HEK293 (cell line): ENCODE measurements around the gene MT1A.

Source experiments
- CTCF ChIA-PET: fragments of 350-600 bp; formaldehyde crosslinking; extraction: SDS; loops from one replicate; lab custom pipeline; 2021; ENCODE audit warnings: antibody characterized with exemption; lab: Yijun Ruan, JAX
- POLR2A ChIA-PET: fragments of 300-600 bp; formaldehyde crosslinking; extraction: SDS; loops from one replicate; lab custom pipeline; 2020; ENCODE audit warnings: antibody characterized with exemption, inconsistent platforms; lab: Yijun Ruan, JAX
- H3K27ac ChIP-seq: fragments of 200-500 bp; sonication (Bioruptor generic); 2 replicates; pipeline ENCODE4 v1.5.1; 2014; ENCODE audit warnings: low read depth, low read length, control low read depth, inconsistent platforms; ENCODE audit errors: extremely low read depth
- H3K36me3 ChIP-seq, 2 experiments: fragments of 200-500 bp in 1 of 2; sonication (Bioruptor generic) in 1 of 2; 1 replicate in 1 of 2; 2 replicates in 1 of 2; pipeline ENCODE4 v1.5.1; 2014 to 2017; ENCODE audit warnings: inconsistent platforms in 2 of 2, low read length in 2 of 2; ENCODE audit not compliant: control insufficient read depth in 2 of 2, insufficient read depth in 1 of 2
- H3K4me1 ChIP-seq: fragments of 200-500 bp; sonication (Bioruptor generic); 2 replicates; pipeline ENCODE4 v1.5.1; 2014; ENCODE audit warnings: mild to moderate bottlenecking, low read length, inconsistent platforms; ENCODE audit not compliant: control insufficient read depth, insufficient read depth
- H3K4me3 ChIP-seq: 2 replicates; pipeline ENCODE4 v1.5.1; 2011; ENCODE audit warnings: low read depth, mild to moderate bottlenecking, control low read depth, low read length, moderate library complexity
- H3K9me3 ChIP-seq: fragments of 200-500 bp; sonication (Bioruptor generic); 2 replicates; pipeline ENCODE4 v1.5.1; 2014; ENCODE audit warnings: low read depth, low read length, inconsistent platforms; ENCODE audit not compliant: control insufficient read depth, insufficient read depth
- BCL11B ChIP-seq: fragments of 450-650 bp; formaldehyde crosslinking; IDR thresholded peaks from 2 replicates; pipeline ENCODE4 v1.5.1; 2016; ENCODE audit warnings: low read depth, missing biosample characterization, missing genetic modification characterization
- FEZF1 ChIP-seq: fragments of 450-650 bp; formaldehyde crosslinking; IDR thresholded peaks from 2 replicates; pipeline ENCODE4 v1.5.1; 2016; ENCODE audit warnings: missing biosample characterization, missing genetic modification characterization
- HOXA7 ChIP-seq: sonication (generic); formaldehyde crosslinking; IDR thresholded peaks from 2 replicates; pipeline ENCODE4 v1.8.1; 2022; ENCODE audit warnings: missing genetic modification reagents, borderline replicate concordance
- HOXD13 ChIP-seq: sonication (generic); formaldehyde crosslinking; IDR thresholded peaks from 2 replicates; pipeline ENCODE4 v1.8.0; 2022; ENCODE audit warnings: missing genetic modification reagents, borderline replicate concordance
- KLF1 ChIP-seq: fragments of 450-650 bp; formaldehyde crosslinking; IDR thresholded peaks from 2 replicates; pipeline ENCODE4 v1.5.1; 2016; ENCODE audit warnings: missing biosample characterization, missing genetic modification characterization
- KLF8 ChIP-seq: fragments of 450-650 bp; formaldehyde crosslinking; IDR thresholded peaks from 2 replicates; pipeline ENCODE4 v1.5.1; 2016; ENCODE audit warnings: missing biosample characterization, missing genetic modification characterization
- MEIS1 ChIP-seq: sonication (generic); formaldehyde crosslinking; IDR thresholded peaks from 2 replicates; pipeline ENCODE4 v1.8.1; 2022; ENCODE audit warnings: missing genetic modification reagents, mild to moderate bottlenecking, borderline replicate concordance
- OVOL3 ChIP-seq: fragments of 450-650 bp; formaldehyde crosslinking; IDR thresholded peaks from 2 replicates; pipeline ENCODE4 v1.5.1; 2016; ENCODE audit warnings: missing biosample characterization, missing genetic modification characterization
- SP3 ChIP-seq: fragments of 450-650 bp; formaldehyde crosslinking; IDR thresholded peaks from 2 replicates; pipeline ENCODE4 v1.5.1; 2016; ENCODE audit warnings: missing biosample characterization, missing genetic modification characterization
- ZFP37 ChIP-seq: fragments of 450-650 bp; formaldehyde crosslinking; IDR thresholded peaks from 2 replicates; pipeline ENCODE4 v1.5.1; 2016; ENCODE audit warnings: missing biosample characterization, missing genetic modification characterization
- ZNF138 ChIP-seq: fragments of 450-650 bp; formaldehyde crosslinking; IDR thresholded peaks from 2 replicates; pipeline ENCODE4 v1.5.1; 2016; ENCODE audit warnings: missing biosample characterization, missing genetic modification characterization, borderline replicate concordance
- ZNF19 ChIP-seq: fragments of 450-650 bp; formaldehyde crosslinking; IDR thresholded peaks from 2 replicates; pipeline ENCODE4; 2016; ENCODE audit warnings: missing biosample characterization, missing genetic modification characterization, low read depth
- ZNF223 ChIP-seq: fragments of 450-650 bp; formaldehyde crosslinking; IDR thresholded peaks from 2 replicates; pipeline ENCODE4 v1.5.1; 2016; ENCODE audit warnings: missing biosample characterization, missing genetic modification characterization
- ZNF239 ChIP-seq: fragments of 450-650 bp; formaldehyde crosslinking; IDR thresholded peaks from 2 replicates; pipeline ENCODE4 v1.5.1; 2016; ENCODE audit warnings: missing biosample characterization, missing genetic modification characterization
- ZNF266 ChIP-seq: fragments of 450-650 bp; formaldehyde crosslinking; IDR thresholded peaks from 2 replicates; pipeline ENCODE4 v1.5.1; 2016; ENCODE audit warnings: missing biosample characterization, missing genetic modification characterization, low read depth
- ZNF37A ChIP-seq: fragments of 450-650 bp; IDR thresholded peaks from 2 replicates; pipeline ENCODE4 v1.5.1; 2018; ENCODE audit warnings: missing biosample characterization, missing genetic modification characterization
- ZNF433 ChIP-seq: fragments of 450-650 bp; formaldehyde crosslinking; IDR thresholded peaks from 2 replicates; pipeline ENCODE4 v1.5.1; 2016; ENCODE audit warnings: missing biosample characterization, missing genetic modification characterization, low read depth
- ZNF549 ChIP-seq: fragments of 450-650 bp; IDR thresholded peaks from 2 replicates; pipeline ENCODE4 v1.5.1; 2018; ENCODE audit warnings: missing biosample characterization, missing genetic modification characterization, mild to moderate bottlenecking, inconsistent platforms, moderate library complexity
- ZNF560 ChIP-seq: fragments of 450-650 bp; formaldehyde crosslinking; IDR thresholded peaks from 2 replicates; pipeline ENCODE4 v1.5.1; 2017; ENCODE audit warnings: missing biosample characterization, missing genetic modification characterization, borderline replicate concordance
- ZNF585B ChIP-seq: fragments of 450-650 bp; formaldehyde crosslinking; IDR thresholded peaks from 2 replicates; pipeline ENCODE4 v1.5.1; 2016; ENCODE audit warnings: missing biosample characterization, missing genetic modification characterization
- ZNF707 ChIP-seq: fragments of 450-650 bp; formaldehyde crosslinking; IDR thresholded peaks from 2 replicates; pipeline ENCODE4 v1.5.1; 2016; ENCODE audit warnings: missing biosample characterization, missing genetic modification characterization
- ZNF768 ChIP-seq: fragments of 450-650 bp; formaldehyde crosslinking; IDR thresholded peaks from 2 replicates; pipeline ENCODE4 v1.5.1; 2018; ENCODE audit warnings: missing biosample characterization, mild to moderate bottlenecking, missing genetic modification characterization
- ZXDB ChIP-seq: fragments of 450-650 bp; formaldehyde crosslinking; IDR thresholded peaks from 2 replicates; pipeline ENCODE4 v1.5.1; 2016; ENCODE audit warnings: missing biosample characterization, missing genetic modification characterization
- TF ChIP-seq, protein P1 (sequence below): fragments of 450-650 bp; formaldehyde crosslinking; IDR thresholded peaks from 2 replicates; pipeline ENCODE4 v1.5.1; 2016; ENCODE audit warnings: missing biosample characterization, missing genetic modification characterization
- TF ChIP-seq, protein P2 (sequence below): fragments of 450-650 bp; formaldehyde crosslinking; IDR thresholded peaks from 2 replicates; pipeline ENCODE4 v1.5.1; 2016; ENCODE audit warnings: missing biosample characterization, missing genetic modification characterization, low read depth
- TF ChIP-seq, protein P3 (sequence below): fragments of 450-650 bp; formaldehyde crosslinking; IDR thresholded peaks from 2 replicates; pipeline ENCODE4 v1.5.1; 2017; ENCODE audit warnings: missing biosample characterization, missing genetic modification characterization
- TF ChIP-seq, protein P4 (sequence below): fragments of 450-650 bp; formaldehyde crosslinking; IDR thresholded peaks from 2 replicates; pipeline ENCODE4 v1.5.1; 2017; ENCODE audit warnings: missing biosample characterization, missing genetic modification characterization

The MT1A gene

DNA sequence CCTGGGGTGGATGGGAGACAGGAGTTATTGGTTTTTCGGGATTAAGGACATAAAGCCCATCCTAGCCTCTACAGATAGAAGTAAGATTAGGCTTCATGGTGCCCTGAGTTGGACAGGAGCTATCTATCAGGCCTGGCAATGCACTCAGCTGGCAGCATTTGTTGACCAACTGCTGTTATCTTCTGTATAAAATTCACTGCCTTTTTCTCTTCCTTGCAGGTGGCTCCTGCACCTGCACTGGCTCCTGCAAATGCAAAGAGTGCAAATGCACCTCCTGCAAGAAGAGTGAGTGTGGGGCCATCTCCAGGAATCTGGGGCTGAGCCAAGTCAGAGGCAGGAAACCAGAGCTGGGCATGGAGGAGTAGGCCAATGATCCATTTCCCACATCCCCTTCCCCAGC is 579 bp downstream of the MT1A start (continued):
- TF ChIP-seq, protein P1, sequence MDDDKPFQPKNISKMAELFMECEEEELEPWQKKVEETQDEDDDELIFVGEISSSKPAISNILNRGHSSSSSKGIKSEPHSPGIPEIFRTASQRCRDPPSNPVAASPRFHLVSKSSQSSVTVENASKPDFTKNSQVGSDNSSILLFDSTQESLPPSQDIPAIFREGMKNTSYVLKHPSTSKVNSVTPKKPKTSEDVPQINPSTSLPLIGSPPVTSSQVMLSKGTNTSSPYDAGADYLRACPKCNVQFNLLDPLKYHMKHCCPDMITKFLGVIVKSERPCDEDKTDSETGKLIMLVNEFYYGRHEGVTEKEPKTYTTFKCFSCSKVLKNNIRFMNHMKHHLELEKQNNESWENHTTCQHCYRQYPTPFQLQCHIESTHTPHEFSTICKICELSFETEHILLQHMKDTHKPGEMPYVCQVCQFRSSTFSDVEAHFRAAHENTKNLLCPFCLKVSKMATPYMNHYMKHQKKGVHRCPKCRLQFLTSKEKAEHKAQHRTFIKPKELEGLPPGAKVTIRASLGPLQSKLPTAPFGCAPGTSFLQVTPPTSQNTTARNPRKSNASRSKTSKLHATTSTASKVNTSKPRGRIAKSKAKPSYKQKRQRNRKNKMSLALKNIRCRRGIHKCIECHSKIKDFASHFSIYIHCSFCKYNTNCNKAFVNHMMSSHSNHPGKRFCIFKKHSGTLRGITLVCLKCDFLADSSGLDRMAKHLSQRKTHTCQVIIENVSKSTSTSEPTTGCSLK (tag by site-specific recombination) = no peak
- TF ChIP-seq ZNF768 (tag by site-specific recombination) (no peak), ZNF138 (tag by site-specific recombination) (no peak)

DNA sequence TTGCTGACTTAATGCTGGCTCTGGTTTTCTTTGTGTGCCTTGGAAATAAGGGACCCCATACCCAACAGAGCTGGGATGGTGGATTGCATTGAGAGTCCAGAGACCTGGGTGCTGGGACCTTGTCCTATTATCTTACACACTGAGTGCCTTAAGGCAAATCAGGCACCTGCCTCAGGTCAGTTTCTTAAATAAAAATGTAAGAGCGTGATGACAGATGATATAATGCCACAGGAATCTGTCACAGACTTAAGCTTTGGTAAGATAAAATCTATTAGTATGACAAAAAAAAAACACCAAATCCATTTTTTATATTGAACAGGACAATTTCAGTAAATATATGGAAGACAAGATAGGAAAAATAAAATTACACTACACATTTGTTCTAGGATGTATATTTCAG is 1.6 kb downstream of the MT1A start:
- POLR2A ChIA-PET = no interaction called here
- no peaks in the 10 kb centered on the region for H3K4me1 ChIP-seq
- CTCF ChIA-PET = interaction anchor here (1.1 kb wide), 1 partner anchor 62 kb away, joined by 4 read pairs; no protein-coding TSS in a partner anchor
- no peak overlapping the region for H3K4me3 ChIP-seq
- H3K27ac ChIP-seq = no peak overlapping the region
- H3K36me3 ChIP-seq = no peaks in the 10 kb centered on the region
- TF ChIP-seq ZNF707 (tag by site-specific recombination) (no peak), ZNF585B (tag by site-specific recombination) (no peak), KLF1 (tag by site-specific recombination) (no peak), KLF8 (tag by site-specific recombination) (no peak), ZNF266 (no peak), HOXD13 (CRISPR knock-in tag) (no peak), MEIS1 (no peak), ZNF223 (tag by site-specific recombination) (no peak), ZNF239 (no peak), ZFP37 (tag by site-specific recombination) (no peak), ZNF433 (tag by site-specific recombination) (no peak)
- TF ChIP-seq, protein P2, sequence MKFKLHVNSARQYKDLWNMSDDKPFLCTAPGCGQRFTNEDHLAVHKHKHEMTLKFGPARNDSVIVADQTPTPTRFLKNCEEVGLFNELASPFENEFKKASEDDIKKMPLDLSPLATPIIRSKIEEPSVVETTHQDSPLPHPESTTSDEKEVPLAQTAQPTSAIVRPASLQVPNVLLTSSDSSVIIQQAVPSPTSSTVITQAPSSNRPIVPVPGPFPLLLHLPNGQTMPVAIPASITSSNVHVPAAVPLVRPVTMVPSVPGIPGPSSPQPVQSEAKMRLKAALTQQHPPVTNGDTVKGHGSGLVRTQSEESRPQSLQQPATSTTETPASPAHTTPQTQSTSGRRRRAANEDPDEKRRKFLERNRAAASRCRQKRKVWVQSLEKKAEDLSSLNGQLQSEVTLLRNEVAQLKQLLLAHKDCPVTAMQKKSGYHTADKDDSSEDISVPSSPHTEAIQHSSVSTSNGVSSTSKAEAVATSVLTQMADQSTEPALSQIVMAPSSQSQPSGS (tag by site-specific recombination) = no peak
- H3K9me3 ChIP-seq = no peaks in the 10 kb centered on the region

DNA sequence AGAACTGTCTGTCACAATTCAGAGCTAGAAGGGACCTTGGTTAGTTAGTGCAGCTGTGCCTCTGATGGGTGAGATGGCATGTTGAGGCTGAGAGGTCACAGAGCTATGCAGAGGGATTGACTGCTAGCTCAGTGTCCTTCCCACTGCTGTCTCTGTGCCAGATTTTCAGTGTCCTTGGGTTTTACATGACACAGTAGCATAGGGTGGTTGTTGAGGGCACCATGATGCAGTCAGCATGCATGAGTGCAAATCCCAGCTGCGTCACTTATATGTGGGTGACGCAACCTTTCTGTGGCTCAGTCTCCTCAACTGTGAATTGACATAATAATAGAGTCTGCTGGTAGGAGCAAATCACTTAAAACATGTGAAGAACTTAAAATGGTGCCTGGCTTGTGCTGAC is 2.7 kb downstream of the MT1A start:
- POLR2A ChIA-PET = no interaction called here
- CTCF ChIA-PET = interaction anchor here (0.6 to 1.1 kb wide), 2 partner anchors 61 to 285 kb away, joined by 3 to 4 read pairs; no protein-coding TSS in a partner anchor

More for the DNA sequence above, 2.7 kb downstream of the MT1A start:
- no peaks in the 10 kb centered on the region for H3K9me3 ChIP-seq
- H3K4me3 ChIP-seq = no peak overlapping the region
- no peak overlapping the region for H3K27ac ChIP-seq
- TF ChIP-seq SP3 (no peak), OVOL3 (tag by site-specific recombination) (no peak), ZNF266 (no peak), ZNF549 (tag by site-specific recombination) (no peak), ZXDB (no peak), ZNF19 (no peak), ZNF37A (tag by site-specific recombination) (no peak), HOXA7 (no peak), FEZF1 (no peak), ZNF560 (tag by site-specific recombination) (no peak), BCL11B (tag by site-specific recombination) (no peak)
- TF ChIP-seq, protein P3, sequence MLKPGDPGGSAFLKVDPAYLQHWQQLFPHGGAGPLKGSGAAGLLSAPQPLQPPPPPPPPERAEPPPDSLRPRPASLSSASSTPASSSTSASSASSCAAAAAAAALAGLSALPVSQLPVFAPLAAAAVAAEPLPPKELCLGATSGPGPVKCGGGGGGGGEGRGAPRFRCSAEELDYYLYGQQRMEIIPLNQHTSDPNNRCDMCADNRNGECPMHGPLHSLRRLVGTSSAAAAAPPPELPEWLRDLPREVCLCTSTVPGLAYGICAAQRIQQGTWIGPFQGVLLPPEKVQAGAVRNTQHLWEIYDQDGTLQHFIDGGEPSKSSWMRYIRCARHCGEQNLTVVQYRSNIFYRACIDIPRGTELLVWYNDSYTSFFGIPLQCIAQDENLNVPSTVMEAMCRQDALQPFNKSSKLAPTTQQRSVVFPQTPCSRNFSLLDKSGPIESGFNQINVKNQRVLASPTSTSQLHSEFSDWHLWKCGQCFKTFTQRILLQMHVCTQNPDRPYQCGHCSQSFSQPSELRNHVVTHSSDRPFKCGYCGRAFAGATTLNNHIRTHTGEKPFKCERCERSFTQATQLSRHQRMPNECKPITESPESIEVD (tag by site-specific recombination) = no peak
- TF ChIP-seq, protein P4, sequence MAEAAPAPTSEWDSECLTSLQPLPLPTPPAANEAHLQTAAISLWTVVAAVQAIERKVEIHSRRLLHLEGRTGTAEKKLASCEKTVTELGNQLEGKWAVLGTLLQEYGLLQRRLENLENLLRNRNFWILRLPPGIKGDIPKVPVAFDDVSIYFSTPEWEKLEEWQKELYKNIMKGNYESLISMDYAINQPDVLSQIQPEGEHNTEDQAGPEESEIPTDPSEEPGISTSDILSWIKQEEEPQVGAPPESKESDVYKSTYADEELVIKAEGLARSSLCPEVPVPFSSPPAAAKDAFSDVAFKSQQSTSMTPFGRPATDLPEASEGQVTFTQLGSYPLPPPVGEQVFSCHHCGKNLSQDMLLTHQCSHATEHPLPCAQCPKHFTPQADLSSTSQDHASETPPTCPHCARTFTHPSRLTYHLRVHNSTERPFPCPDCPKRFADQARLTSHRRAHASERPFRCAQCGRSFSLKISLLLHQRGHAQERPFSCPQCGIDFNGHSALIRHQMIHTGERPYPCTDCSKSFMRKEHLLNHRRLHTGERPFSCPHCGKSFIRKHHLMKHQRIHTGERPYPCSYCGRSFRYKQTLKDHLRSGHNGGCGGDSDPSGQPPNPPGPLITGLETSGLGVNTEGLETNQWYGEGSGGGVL (tag by site-specific recombination) = no peak
- H3K36me3 ChIP-seq = no peaks in the 10 kb centered on the region
- no peaks in the 10 kb centered on the region for H3K4me1 ChIP-seq
